HG02798 (cell line): ENCODE measurements around the gene SF3B2.
A peak's percentile ranks its signal among the peaks of the same experiment; 100 is the strongest.
"Not testable (repeated sequence)": the region's sequence is repeated elsewhere in the genome, so short reads cannot be mapped to it uniquely, and the experiment has no call there.

Experiments used
- ATAC-seq: cut with Tn5 transposase; IDR thresholded peaks from one replicate; pipeline ENCODE4 v1.9.1; 2021; ENCODE audit warnings: mild to moderate bottlenecking; ENCODE audit not compliant: unreplicated experiment, poor library complexity

The SF3B2 gene

DNA sequence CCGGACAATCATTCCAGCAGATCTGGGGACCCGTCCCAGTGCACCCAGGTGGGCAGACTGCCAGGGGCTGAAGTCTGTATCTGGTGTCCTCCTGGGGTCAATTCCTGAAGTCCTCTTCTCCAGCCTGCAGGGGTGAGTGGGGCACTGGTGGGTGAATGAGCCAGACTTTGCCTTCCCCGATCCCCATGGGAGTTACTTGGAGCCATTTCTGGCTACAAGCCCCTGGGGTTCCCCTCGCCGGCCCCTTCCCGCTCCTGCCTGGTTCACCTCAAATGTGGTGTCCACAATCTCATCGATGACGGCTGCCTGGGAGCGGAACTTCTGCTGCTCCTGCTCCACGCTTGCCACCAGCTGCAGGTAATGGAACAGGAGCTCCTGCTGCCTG is 35.4 kb upstream of the SF3B2 start:
- no peak for ATAC-seq

DNA sequence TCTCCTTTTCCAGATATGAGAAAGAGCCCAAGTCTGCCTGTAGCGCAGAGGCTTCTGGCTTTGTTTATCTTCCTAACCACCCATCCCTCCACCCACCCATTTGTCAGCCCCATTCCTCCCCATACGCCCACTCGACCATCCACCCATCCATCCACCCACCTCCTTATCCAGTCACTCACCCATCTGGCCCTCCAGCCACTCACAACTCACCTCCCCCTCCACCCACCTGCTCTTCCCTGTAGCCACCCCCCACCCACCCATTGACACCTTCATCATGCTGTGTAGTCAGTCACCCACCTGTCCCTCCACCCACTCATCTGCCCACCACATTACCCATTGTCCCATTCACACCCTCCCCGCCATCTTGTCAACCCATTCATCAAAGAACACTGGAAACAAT is 34.8 kb upstream of the SF3B2 start:
- ATAC-seq: no peak

DNA sequence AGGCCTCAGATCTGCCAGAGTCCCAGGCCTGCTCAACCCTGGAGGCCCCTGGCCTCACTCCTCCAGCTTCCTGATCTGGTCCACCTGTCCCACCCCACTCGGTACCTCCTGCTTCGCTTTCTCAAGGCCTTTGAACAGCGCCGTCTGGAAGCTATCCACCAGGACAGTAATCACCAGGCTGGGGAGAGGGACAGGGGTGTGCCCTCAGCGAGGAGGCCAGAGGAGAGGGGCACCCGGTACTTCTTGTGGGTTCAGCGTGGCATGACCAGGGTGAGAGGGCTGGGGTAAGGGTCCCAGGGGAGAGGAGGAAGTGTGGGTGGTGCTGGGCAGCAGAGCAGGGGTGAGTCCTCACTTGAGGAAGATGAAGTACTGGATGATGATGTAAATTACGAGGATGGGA is 32.0 kb upstream of the SF3B2 start:
- ATAC-seq: no peak

DNA sequence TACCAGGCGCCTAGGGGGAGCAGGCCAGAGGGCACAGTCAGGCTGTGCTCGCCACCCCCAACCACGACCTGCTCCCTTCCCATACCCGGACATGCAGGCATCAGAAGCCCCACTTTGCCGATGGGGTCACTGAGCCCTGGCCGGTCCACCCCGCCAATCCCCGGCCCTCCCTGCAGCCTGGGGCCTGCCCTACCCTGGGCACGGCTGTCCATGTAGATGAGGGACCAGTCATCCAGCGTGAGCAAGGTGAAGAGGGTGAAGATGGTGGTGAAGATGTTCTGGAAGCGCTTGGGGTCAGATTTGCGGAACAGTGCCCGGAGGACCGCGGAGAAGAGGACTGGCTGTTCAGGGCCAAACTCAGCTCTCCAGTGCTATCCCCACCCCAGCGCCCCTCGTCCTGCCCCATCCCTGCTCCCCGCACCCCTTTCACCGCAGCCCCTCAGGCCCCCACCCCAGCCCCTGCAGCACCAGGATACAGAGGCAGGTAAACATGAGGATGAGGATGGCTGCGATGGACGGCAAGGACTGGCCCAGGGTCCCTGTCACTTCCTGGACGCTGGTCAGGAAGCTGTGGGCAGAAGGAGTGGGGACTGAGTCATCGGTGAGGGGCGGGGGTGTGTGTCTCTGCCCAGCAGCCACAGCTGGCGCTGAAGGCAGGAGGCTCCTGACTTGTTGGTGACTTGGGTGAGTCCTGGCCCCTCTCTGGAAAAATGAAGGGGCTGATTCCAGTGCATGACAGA is 31.4 kb upstream of the SF3B2 start:
- ATAC-seq: no peak

- no peak for ATAC-seq
Measured at GRCh38 chr11:66022401-66023185, 29.6 kb upstream of the SF3B2 start.

DNA sequence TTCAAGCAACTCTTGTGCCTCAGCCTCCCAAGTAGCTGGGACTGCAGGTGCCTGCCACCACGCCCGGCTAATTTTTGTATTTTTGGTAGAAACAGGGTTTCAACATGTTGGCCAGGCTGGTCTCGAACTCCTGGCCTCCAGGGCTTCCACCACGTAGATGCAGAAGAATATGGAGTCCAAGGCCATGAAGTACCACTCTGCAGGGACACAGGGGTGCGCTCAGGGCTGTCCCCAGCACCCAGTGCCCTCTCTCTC is 29.1 kb upstream of the SF3B2 start:
- not testable (repeated sequence) for ATAC-seq

- ATAC-seq: no peak
Measured at GRCh38 chr11:66026017-66026529, 26.1 kb upstream of the SF3B2 start, which contains the start of gene CATSPER1. Gene CATSPER1, minus strand, starts transcription at chr11:66026479. Its CDS starts 100 bp downstream, at chr11:66026379.

DNA sequence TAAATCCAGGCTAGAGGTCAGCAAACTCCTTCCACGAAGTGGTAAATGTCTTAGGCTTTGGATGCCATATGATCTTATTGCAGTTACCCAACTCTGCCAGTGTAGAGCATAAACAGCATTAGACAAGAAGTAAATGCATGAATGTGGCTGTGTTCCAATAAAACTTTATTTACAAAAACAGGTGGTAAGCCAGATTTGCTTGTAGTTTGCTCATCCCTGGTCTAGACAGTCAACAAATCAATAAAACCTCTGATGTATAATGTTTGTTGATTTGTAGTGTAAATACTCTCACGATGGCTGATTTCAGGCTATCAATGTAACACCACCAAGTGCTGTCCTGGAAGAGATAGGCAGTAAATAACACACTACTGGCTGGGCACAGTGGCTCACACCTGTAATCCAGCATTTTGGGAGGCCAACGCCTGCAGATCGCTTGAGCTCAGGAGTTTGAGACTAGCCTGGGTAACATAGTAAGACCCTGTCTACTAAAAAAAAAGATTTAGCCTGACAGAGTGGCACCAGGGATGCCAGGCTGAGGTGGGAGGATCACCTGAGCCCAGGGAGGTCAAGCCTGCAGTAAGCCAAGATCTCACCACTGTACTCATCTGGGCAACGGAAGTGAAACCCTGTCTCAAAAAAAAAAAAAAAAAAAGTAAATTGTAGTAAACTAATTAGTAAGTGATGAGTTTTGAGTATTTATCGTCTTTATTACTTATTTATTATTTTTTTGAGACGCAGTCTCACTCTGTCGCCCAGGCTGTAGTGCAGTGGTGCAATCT is 19.0 kb upstream of the SF3B2 start:
- no peak for ATAC-seq

GRCh38 chr11:66035653-66036333 is 16.4 kb upstream of the SF3B2 start:
- ATAC-seq: no peak

DNA sequence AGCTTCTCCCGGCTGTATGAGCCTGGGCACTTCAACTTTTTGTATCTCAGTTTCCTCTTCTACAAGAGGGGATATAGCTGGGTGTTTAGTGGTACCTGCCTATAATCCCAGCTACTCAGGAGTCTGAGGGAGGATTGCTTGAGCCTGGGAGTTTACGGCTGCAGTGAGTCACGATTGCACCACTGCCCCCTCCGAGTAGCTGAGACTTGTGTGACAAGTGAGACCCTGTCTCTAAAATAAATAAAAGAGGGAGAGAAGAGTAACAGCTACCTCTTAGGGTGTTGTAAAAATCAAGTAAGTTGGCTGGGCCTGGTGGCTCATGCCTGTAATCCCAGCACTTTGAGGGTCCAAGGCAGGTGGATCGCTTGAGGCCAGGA is 15.8 kb upstream of the SF3B2 start:
- ATAC-seq: no peak

- no peak for ATAC-seq
Measured at GRCh38 chr11:66037327-66037726, 14.8 kb upstream of the SF3B2 start.

DNA sequence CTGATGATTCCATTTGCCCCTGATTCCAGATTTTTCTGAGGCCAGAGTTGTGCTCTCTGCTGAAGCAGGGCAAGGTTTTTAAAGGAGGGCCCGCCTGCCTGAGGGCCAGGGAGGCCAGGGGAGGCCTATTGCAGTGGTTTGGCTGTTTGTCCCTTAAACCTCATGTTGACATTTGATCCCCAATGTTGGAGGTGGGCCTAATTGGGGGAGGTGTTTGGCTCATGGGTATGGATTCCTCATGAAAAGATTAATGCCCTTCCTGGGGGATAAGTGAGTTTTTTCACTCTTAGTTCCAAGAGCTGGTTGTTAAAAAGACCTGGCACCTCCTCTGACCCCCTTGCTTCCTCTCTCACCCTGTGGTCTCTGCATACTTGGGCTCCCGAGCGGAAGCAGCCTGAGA is 12.4 kb upstream of the SF3B2 start:
- no peak for ATAC-seq

DNA sequence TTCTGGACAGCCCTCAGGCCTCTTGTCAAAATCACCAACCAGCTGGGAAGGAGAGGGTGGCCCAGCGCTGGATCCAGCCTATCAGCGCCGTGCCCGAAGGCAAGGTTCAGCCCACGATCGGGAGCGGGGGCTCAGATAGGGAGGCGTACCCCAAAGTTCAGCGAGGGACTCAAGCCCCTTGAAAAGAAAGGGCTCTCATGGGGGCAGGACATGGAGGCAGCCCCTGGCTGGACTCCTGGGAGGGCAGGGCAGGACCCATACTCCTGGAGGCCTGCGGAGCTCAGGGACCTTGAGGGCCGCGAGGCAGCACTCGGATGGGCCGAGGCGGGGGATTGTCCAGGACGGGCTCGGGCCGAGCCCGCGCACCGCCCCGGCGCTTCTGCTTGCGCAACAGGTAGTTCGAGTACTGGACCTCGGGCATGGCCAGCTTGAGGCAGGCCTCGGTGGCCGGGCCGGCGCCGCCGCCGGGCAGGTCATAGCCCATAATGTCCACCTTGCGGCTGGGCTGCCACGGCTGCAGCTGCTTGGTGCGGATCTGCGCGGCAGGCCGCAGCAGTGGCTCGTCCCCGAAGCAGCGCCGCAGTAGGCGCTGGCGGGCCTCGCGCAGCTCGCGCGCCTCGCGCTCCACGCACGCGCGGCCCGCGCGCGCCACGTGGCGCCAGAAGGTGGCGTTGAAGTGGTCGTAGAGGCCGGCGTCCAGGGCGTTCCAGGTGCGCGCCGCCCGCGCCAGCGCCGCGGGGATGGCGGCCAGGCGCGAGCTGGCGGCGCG is 9.8 kb upstream of the SF3B2 start:
- ATAC-seq: no peak

GRCh38 chr11:66042996-66043906 is 8.9 kb upstream of the SF3B2 start:
- ATAC-seq: no peak

- no peak for ATAC-seq
Measured at GRCh38 chr11:66044757-66045156, 7.4 kb upstream of the SF3B2 start.

DNA sequence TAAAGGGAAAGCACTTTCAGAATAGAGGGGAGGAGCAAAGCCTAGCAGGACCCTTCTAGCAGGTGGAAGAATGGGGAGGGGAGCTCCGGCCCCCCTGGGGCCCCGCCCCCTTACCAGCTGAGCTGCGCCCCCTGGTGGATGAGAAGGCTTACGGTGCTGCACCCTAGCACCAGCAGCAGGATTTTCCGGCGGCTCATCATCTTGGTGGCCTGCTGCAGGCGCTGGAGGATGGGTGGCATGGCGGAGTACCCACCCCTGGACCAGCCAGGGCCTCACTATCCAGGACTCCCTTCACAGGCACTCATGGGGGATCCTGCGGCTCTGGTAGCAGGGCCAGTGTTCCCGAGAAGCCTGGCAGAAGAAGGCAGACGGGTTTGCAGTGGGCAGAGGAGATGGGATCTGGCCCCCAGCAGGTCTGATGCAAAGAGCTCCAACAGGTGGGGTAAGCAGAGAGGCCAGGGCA is 7.0 kb upstream of the SF3B2 start:
- peak; percentile 63 for ATAC-seq

- ATAC-seq: no peak
Measured at GRCh38 chr11:66046901-66047300, 5.3 kb upstream of the SF3B2 start.

DNA sequence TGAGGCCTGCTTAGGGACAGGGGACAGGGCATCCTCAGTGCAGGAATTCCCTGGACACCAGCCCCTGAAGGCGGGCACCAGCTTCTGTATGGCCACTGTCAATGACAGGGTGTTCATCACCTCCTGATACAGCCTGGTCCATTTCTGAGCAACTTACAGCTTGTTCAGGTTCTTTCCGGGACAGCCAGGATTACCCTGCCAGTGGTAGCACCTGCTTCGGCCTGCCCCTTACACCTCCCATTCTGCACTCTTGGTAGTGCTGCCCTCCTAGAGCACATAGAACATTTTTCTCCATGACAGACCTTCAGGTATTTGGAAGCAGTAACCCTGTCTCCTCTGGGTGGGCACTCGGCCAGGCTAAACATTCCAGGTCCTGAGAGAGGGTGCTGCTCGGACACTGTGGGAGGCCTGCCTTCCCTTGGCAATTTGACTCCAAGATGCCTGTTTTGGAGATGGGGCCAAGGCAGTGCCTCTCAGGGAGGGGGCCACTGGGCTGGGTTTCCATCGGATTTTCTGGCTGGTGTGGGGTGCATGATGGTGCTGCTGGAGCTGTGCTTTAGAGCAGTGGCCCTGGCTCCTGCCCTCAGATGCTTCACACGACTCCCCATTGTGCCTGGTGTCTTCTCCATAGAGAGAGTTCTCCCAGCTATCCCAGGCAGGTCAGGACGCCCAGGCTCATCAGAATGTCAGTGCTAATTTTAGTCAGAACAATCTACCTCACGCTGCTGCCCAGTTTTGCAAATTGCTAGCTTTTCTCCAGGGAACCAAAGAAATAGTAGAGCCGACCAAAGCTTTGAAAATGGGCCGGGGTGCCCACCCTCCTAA is 4.4 kb upstream of the SF3B2 start:
- ATAC-seq: no peak
